H9 (cell line): Measurements from ENCODE around the gene USP53. TPM values are rescaled to one million over a fixed set of nuclear protein-coding genes. Genes with fewer than 3 reads are reported as not detected.

Experiments used
- DNase-seq: peaks from one replicate; pipeline ENCODE4 v3.0.0-alpha.2; 2017
- H2AFZ ChIP-seq: one replicate; pipeline ENCODE4 v1.6.1; 2013; ENCODE audit warnings: mild to moderate bottlenecking, low read length, control low read depth, moderate library complexity
- H2AK5ac ChIP-seq: 2 replicates; pipeline ENCODE4 v1.6.1; 2013; ENCODE audit warnings: low read length, control low read depth, mixed read lengths; ENCODE audit not compliant: insufficient read length
- H2BK120ac ChIP-seq: one replicate; pipeline ENCODE4 v1.6.1; 2013; ENCODE audit warnings: low read depth, mild to moderate bottlenecking, low read length, control low read depth, inconsistent platforms; ENCODE audit not compliant: poor library complexity, severe bottlenecking
- H2BK12ac ChIP-seq: 2 replicates; pipeline ENCODE4 v1.6.1; 2013; ENCODE audit warnings: low read length, control low read depth, mixed read lengths, low read depth; ENCODE audit not compliant: insufficient read length
- H2BK15ac ChIP-seq: 2 replicates; pipeline ENCODE4 v1.6.1; 2013; ENCODE audit warnings: low read depth, low read length, control low read depth
- H2BK20ac ChIP-seq: one replicate; pipeline ENCODE4 v1.6.1; 2013; ENCODE audit warnings: low read depth, mild to moderate bottlenecking, low read length, control low read depth, inconsistent platforms; ENCODE audit not compliant: poor library complexity, severe bottlenecking
- H2BK5ac ChIP-seq: 2 replicates; pipeline ENCODE4 v1.6.1; 2013; ENCODE audit warnings: low read length, control low read depth, mixed read lengths; ENCODE audit not compliant: insufficient read length
- H3K14ac ChIP-seq: 2 replicates; pipeline ENCODE4 v1.6.1; 2013; ENCODE audit warnings: low read length, control low read depth; ENCODE audit not compliant: insufficient read depth
- H3K18ac ChIP-seq: 2 replicates; pipeline ENCODE4 v1.6.1; 2013; ENCODE audit warnings: low read depth, mild to moderate bottlenecking, mixed read lengths, low read length, control low read depth; ENCODE audit not compliant: insufficient read length
- H3K23ac ChIP-seq: 2 replicates; pipeline ENCODE4 v1.6.1; 2013; ENCODE audit warnings: low read length, control low read depth, mixed read lengths, low read depth; ENCODE audit not compliant: insufficient read length
- H3K23me2 ChIP-seq: 2 replicates; pipeline ENCODE4 v1.6.1; 2013; ENCODE audit warnings: low read depth, mild to moderate bottlenecking, mixed read lengths, low read length, control low read depth; ENCODE audit not compliant: insufficient read length, poor library complexity, severe bottlenecking
- H3K27ac ChIP-seq: 2 replicates; pipeline ENCODE4 v1.5.1; 2013; ENCODE audit warnings: low read length, control low read depth, mixed read lengths, low read depth; ENCODE audit not compliant: insufficient read length
- H3K27me3 ChIP-seq: 2 replicates; pipeline ENCODE4 v1.6.1; 2013; ENCODE audit warnings: low read length, control low read depth, inconsistent platforms; ENCODE audit not compliant: insufficient read depth
- H3K4ac ChIP-seq: 2 replicates; pipeline ENCODE4 v1.6.1; 2013; ENCODE audit warnings: low read depth, mild to moderate bottlenecking, control low read depth, inconsistent platforms, low read length, moderate library complexity
- H3K4me1 ChIP-seq: 2 replicates; pipeline ENCODE4 v1.6.1; 2013; ENCODE audit warnings: low read length, control low read depth, inconsistent platforms; ENCODE audit not compliant: insufficient read depth
- H3K4me2 ChIP-seq: 2 replicates; pipeline ENCODE4 v1.6.1; 2013; ENCODE audit warnings: low read length, control low read depth, mixed read lengths; ENCODE audit not compliant: insufficient read length, insufficient read depth
- H3K56ac ChIP-seq: 2 replicates; pipeline ENCODE4 v1.6.1; 2013; ENCODE audit warnings: low read depth, mild to moderate bottlenecking, mixed read lengths, low read length, control low read depth; ENCODE audit not compliant: insufficient read length
- H3K79me1 ChIP-seq: 2 replicates; pipeline ENCODE4 v1.6.1; 2013; ENCODE audit warnings: low read depth, mild to moderate bottlenecking, moderate library complexity, low read length, control low read depth, inconsistent platforms; ENCODE audit not compliant: insufficient read depth, poor library complexity, severe bottlenecking
- H3K79me2 ChIP-seq: 2 replicates; pipeline ENCODE4 v1.6.1; 2013; ENCODE audit warnings: low read length, control low read depth, inconsistent platforms; ENCODE audit not compliant: insufficient read depth
- H3K9ac ChIP-seq: 2 replicates; pipeline ENCODE4 v1.6.1; 2013; ENCODE audit warnings: low read length, control low read depth, mixed read lengths; ENCODE audit not compliant: insufficient read length; ENCODE audit errors: extremely low read depth
- H3K9me3 ChIP-seq: one replicate; pipeline ENCODE4 v1.6.1; 2013; ENCODE audit warnings: low read depth, low read length, inconsistent platforms; ENCODE audit not compliant: control insufficient read depth
- H3T11ph ChIP-seq: one replicate; pipeline ENCODE4 v1.6.1; 2013; ENCODE audit warnings: mild to moderate bottlenecking, low read length, control low read depth, inconsistent platforms
- H4K20me1 ChIP-seq: one replicate; pipeline ENCODE4 v1.6.1; 2013; ENCODE audit not compliant: control insufficient read depth, insufficient read length, insufficient read depth
- H4K5ac ChIP-seq: 2 replicates; pipeline ENCODE4 v1.6.1; 2013; ENCODE audit warnings: low read depth, mild to moderate bottlenecking, mixed read lengths, low read length, control low read depth; ENCODE audit not compliant: insufficient read length
- H4K8ac ChIP-seq: replicated peaks from 2 replicates; pipeline ENCODE4 v1.6.1; 2013; ENCODE audit warnings: low read length, control low read depth, mixed read lengths, low read depth; ENCODE audit not compliant: insufficient read length
- H4K91ac ChIP-seq: 2 replicates; pipeline ENCODE4 v1.6.1; 2013; ENCODE audit warnings: low read depth, mild to moderate bottlenecking, moderate library complexity, mixed read lengths, low read length, control low read depth; ENCODE audit not compliant: insufficient read length
- H3K27ac Mint-ChIP-seq, 3 experiments: 2 replicates in 2 of 3; 3 replicates in 1 of 3; pipeline ENCODE4 v1.8.0; 2020 to 2021; ENCODE audit warnings: mixed read lengths in 3 of 3, mild to moderate bottlenecking in 1 of 3, moderate library complexity in 1 of 3
- H3K27me3 Mint-ChIP-seq: 2 replicates; pipeline ENCODE4 v1.8.0; 2021; ENCODE audit warnings: low read depth, mild to moderate bottlenecking, moderate library complexity, mixed read lengths
- H3K36me3 Mint-ChIP-seq, 3 experiments: 2 replicates in 2 of 3; 3 replicates in 1 of 3; pipeline ENCODE4 v1.8.0; 2020 to 2021; ENCODE audit warnings: low read depth in 3 of 3, mixed read lengths in 3 of 3; ENCODE audit not compliant: insufficient read depth in 1 of 3
- H3K4me1 Mint-ChIP-seq, 2 experiments: 2 replicates each; pipeline ENCODE4 v1.8.0; 2020; ENCODE audit warnings: mixed read lengths in 2 of 2
- H3K4me3 Mint-ChIP-seq, 2 experiments: 2 replicates in 1 of 2; 3 replicates in 1 of 2; pipeline ENCODE4 v1.8.0; 2020 to 2021; ENCODE audit warnings: mild to moderate bottlenecking in 2 of 2, mixed read lengths in 2 of 2, moderate library complexity in 1 of 2
- H3K9me3 Mint-ChIP-seq, 2 experiments: 2 replicates in 1 of 2; 3 replicates in 1 of 2; pipeline ENCODE4 v1.8.0; 2020; ENCODE audit warnings: mild to moderate bottlenecking in 2 of 2, mixed read lengths in 2 of 2, moderate library complexity in 1 of 2
- CTCF ChIP-seq: fragments of 200-600 bp; sonication (generic); conservative IDR thresholded peaks from 3 replicates; pipeline ENCODE4 v1.8.0; 2021; ENCODE audit warnings: antibody characterized with exemption, mild to moderate bottlenecking
- WGBS: extraction: QIAGEN DNeasy Blood & Tissue Kit; methylation state at CpG from one replicate; pipeline ENCODE4 v1.1.7; 2013; ENCODE audit warnings: missing lambda C conversion rate, low lambda C conversion rate, mixed read lengths; ENCODE audit not compliant: insufficient read length; ENCODE audit errors: extremely low coverage; 5-methylcytosine and 5-hydroxymethylcytosine counted together
- total RNA-seq: library from RNA; stranded (reverse); gene quantifications from 2 replicates; pipeline ENCODE4 v1.2.1, GENCODE V29; 2021

Gene USP53
- total RNA-seq, 1 experiment from 2014 or later = 18.4 TPM

- no peak for DNase-seq
- Histone ChIP-seq H3K79me1 (no peaks in the 10 kb centered on the region), H2AFZ (no peak overlapping the region), H3K23me2 (no peaks in the 10 kb centered on the region), H4K5ac (no peak overlapping the region), H4K20me1 (no peaks in the 10 kb centered on the region), H3K79me2 (peaks cover 4% of the 10 kb centered on the region; the same call in 1 of the 2 replicates), H2BK5ac (no peak overlapping the region), H3K14ac (no peak overlapping the region), H3K18ac (no peak overlapping the region), H3K4ac (no peak overlapping the region), H2AK5ac (no peak overlapping the region), H3K9ac (no peak overlapping the region), H4K8ac (no peak overlapping the region), H3K27ac (no peak overlapping the region), H3K27me3 (no peaks in the 10 kb centered on the region), H3K23ac (no peak overlapping the region), H3K56ac (no peak overlapping the region), H2BK15ac (no peak overlapping the region), H3T11ph (no peak overlapping the region), H2BK120ac (no peak overlapping the region), H3K9me3 (no peaks in the 10 kb centered on the region), H3K4me2 (no peak overlapping the region), H2BK12ac (no peak overlapping the region), H2BK20ac (no peak overlapping the region), H4K91ac (no peak overlapping the region), H3K4me1 (no peaks in the 10 kb centered on the region)
- Mint-ChIP-seq H3K36me3 (peaks cover 16 to 36% (median 34%) of the 10 kb centered on the region in 3 experiments), H3K27ac (no peak overlapping the region), H3K9me3 (no peaks in the 10 kb centered on the region; a peak in 1 of 5 replicates), H3K4me1 (peaks cover 7 to 10% of the 10 kb centered on the region in 2 experiments), H3K27me3 (no peaks in the 10 kb centered on the region), H3K4me3 (no peak overlapping the region)
- no CpG with 5 or more reads among the region's 1 CpG for WGBS
- TF ChIP-seq CTCF = no peak
These were observed 5.6 kb downstream of the USP53 start for GRCh38 chr4:119218093-119218492.
